ENCODE measurements around the gene DPP4. TPM values are rescaled to one million over a fixed set of nuclear protein-coding genes. Genes with fewer than 3 reads are reported as not detected.
A peak's percentile ranks its signal among the peaks of the same experiment; 100 is the strongest.

Gene DPP4
- total RNA-seq, 4 donors from 2014 or later: 3.2 to 6.4 (median 5.1) TPM

GRCh38 chr2:162060532-162060931 lies 13.5 kb downstream of the DPP4 start:
- no peak for DNase-seq (ENCODE audit: low spot score in 2 of 2)
- 67 to 75% methylated on average over 2 of the region's 2 CpGs for WGBS, 2 donors
- intact Hi-C loops (cut with DNase I; ENCODE audit: low total_unique reads): no loop called here
- no peak overlapping the region for H3K4me3 ChIP-seq (ENCODE audit: low read depth, poor library complexity, severe bottlenecking)
- TF ChIP-seq POLR2A (IDR thresholded peaks at IDR 0.05): no peak
- no peak for TF ChIP-seq CTCF (IDR thresholded peaks at IDR 0.05)

- H3K4me3 ChIP-seq (ENCODE audit: low read depth, poor library complexity, severe bottlenecking): no peak overlapping the region
- intact Hi-C loops (cut with DNase I; ENCODE audit: low total_unique reads): no loop called here
- no peak for DNase-seq (ENCODE audit: low spot score in 2 of 2)
- 88% methylated on average over 8 of the region's 8 CpGs for WGBS, 2 donors
- TF ChIP-seq POLR2A (IDR thresholded peaks at IDR 0.05): no peak
- TF ChIP-seq CTCF (IDR thresholded peaks at IDR 0.05): no peak
Measured at GRCh38 chr2:162058973-162059668, 14.9 kb downstream of the DPP4 start.

GRCh38 chr2:162057426-162057825 lies 16.6 kb downstream of the DPP4 start:
- no peak for DNase-seq (ENCODE audit: low spot score in 2 of 2)
- 77 to 85% methylated on average over 1 of the region's 1 CpG for WGBS, 2 donors
- intact Hi-C loops (cut with DNase I; ENCODE audit: low total_unique reads): no loop called here
- TF ChIP-seq POLR2A (IDR thresholded peaks at IDR 0.05) (no peak), CTCF (IDR thresholded peaks at IDR 0.05) (no peak)
- no peak overlapping the region for H3K4me3 ChIP-seq (ENCODE audit: low read depth, poor library complexity, severe bottlenecking)

- 65 to 79% methylated on average over 2 of the region's 2 CpGs for WGBS, 2 donors
- TF ChIP-seq CTCF (IDR thresholded peaks at IDR 0.05) (no peak), POLR2A (IDR thresholded peaks at IDR 0.05) (no peak)
- intact Hi-C loops (cut with DNase I; ENCODE audit: low total_unique reads): no loop called here
- no peak for DNase-seq (ENCODE audit: low spot score in 2 of 2)
- H3K4me3 ChIP-seq (ENCODE audit: low read depth, poor library complexity, severe bottlenecking): no peak overlapping the region
Measured at GRCh38 chr2:162056796-162057399, 17.1 kb downstream of the DPP4 start.

- DNase-seq (ENCODE audit: low spot score in 2 of 2): peak in 1 of 2 donors; percentile 76
- TF ChIP-seq POLR2A (IDR thresholded peaks at IDR 0.05) (no peak), CTCF (IDR thresholded peaks at IDR 0.05) (no peak)
- H3K4me3 ChIP-seq (ENCODE audit: low read depth, poor library complexity, severe bottlenecking): no peak overlapping the region
- intact Hi-C loops (cut with DNase I; ENCODE audit: low total_unique reads): no loop called here
- WGBS, 2 donors: 98% methylated on average over 4 of the region's 4 CpGs
Measured at GRCh38 chr2:162053808-162054155, 20.2 kb downstream of the DPP4 start.
